ENCODE data around the gene IFITM1. TPM values are rescaled to one million over a fixed set of nuclear protein-coding genes. Genes with fewer than 3 reads are reported as not detected.

Gene IFITM1
- total and polyA plus RNA-seq, 9 of the 15 experiments (the other 6 are each of a cell fraction or from before 2014, with no cell fraction given) = 691 to 5,579 (median 974) TPM

DNA sequence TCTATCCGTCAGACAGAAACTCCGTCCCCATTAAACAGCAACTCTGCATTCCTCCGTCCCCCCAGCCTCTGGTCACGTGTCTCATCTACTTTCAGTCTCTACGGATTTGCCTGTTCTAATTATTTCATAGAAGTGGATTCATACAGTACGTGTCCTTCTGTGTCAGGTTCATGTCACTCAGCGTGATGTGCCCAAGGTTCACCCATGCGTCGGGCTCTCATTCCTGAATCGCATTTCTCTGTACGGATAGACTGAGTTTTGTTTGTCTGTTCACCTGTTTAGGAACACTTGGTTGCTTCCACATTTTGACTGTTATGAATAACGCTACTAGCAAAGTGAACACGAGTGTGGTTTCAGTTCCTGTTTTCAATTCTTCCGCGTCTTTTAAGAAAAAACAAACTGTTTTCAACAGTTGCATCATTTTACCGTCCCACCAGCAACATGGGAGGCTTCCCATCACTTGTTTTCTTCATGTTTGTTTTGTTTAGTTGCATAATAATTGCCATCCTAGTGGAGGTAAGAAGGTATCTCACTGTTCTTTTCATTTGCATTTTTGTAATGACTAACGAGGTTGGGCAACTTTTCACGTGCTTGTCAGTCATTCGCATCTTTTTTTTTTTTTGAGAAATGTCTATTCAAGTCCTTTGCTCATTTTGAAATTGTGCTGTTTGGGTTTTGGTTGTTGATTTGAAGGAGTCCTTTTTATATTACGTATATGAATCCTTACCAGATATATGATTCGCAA, 44.5 kb upstream of the IFITM1 start (continued):
- TF ChIP-seq, protein P1, sequence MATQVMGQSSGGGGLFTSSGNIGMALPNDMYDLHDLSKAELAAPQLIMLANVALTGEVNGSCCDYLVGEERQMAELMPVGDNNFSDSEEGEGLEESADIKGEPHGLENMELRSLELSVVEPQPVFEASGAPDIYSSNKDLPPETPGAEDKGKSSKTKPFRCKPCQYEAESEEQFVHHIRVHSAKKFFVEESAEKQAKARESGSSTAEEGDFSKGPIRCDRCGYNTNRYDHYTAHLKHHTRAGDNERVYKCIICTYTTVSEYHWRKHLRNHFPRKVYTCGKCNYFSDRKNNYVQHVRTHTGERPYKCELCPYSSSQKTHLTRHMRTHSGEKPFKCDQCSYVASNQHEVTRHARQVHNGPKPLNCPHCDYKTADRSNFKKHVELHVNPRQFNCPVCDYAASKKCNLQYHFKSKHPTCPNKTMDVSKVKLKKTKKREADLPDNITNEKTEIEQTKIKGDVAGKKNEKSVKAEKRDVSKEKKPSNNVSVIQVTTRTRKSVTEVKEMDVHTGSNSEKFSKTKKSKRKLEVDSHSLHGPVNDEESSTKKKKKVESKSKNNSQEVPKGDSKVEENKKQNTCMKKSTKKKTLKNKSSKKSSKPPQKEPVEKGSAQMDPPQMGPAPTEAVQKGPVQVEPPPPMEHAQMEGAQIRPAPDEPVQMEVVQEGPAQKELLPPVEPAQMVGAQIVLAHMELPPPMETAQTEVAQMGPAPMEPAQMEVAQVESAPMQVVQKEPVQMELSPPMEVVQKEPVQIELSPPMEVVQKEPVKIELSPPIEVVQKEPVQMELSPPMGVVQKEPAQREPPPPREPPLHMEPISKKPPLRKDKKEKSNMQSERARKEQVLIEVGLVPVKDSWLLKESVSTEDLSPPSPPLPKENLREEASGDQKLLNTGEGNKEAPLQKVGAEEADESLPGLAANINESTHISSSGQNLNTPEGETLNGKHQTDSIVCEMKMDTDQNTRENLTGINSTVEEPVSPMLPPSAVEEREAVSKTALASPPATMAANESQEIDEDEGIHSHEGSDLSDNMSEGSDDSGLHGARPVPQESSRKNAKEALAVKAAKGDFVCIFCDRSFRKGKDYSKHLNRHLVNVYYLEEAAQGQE (IDR thresholded peaks at IDR 0.05; ENCODE audit: borderline replicate concordance) = 0 out of 2 replicates have a peak, but pooled peaks have one; percentile 16
- TF ChIP-seq, protein P1 (CRISPR knock-in tag; IDR thresholded peaks at IDR 0.05; ENCODE audit: low read depth) = no peak
- TF ChIP-seq NFE2 (IDR thresholded peaks at IDR 0.05; ENCODE audit: low read depth) (no peak), MBD2 (IDR thresholded peaks at IDR 0.05; ENCODE audit: borderline replicate concordance, low read depth) (0 out of 2 replicates have a peak, but pooled peaks have one; percentile 20), ZNF143 (CRISPR knock-in tag; IDR thresholded peaks at IDR 0.05) (no peak), PHB (CRISPR knock-in tag; IDR thresholded peaks at IDR 0.05) (no peak), HDAC8 (tag; IDR thresholded peaks at IDR 0.05) (no peak), MYBL2 (IDR thresholded peaks at IDR 0.05; ENCODE audit: low read depth) (peak; percentile 71), MYBL2 (CRISPR knock-in tag; IDR thresholded peaks at IDR 0.05; ENCODE audit: borderline replicate concordance) (no peak), ZC3H11A (IDR thresholded peaks at IDR 0.05; ENCODE audit: low read depth, low read length) (no peak), SLC30A9 (CRISPR knock-in tag; IDR thresholded peaks at IDR 0.05) (no peak), ZNF134 (CRISPR knock-in tag; conservative IDR thresholded peaks at IDR 0.05) (peak; percentile 15; the same call in 1 of the 2 replicates), MYC (IDR thresholded peaks at IDR 0.05; ENCODE audit: low read depth, low read length) (peak; percentile 88), MYC (CRISPR knock-in tag; IDR thresholded peaks at IDR 0.05; ENCODE audit: borderline replicate concordance, low read depth) (no peak), SUPT5H (IDR thresholded peaks at IDR 0.05) (no peak), MCM7 (IDR thresholded peaks at IDR 0.05) (no peak)
- TF ChIP-seq, protein P2, sequence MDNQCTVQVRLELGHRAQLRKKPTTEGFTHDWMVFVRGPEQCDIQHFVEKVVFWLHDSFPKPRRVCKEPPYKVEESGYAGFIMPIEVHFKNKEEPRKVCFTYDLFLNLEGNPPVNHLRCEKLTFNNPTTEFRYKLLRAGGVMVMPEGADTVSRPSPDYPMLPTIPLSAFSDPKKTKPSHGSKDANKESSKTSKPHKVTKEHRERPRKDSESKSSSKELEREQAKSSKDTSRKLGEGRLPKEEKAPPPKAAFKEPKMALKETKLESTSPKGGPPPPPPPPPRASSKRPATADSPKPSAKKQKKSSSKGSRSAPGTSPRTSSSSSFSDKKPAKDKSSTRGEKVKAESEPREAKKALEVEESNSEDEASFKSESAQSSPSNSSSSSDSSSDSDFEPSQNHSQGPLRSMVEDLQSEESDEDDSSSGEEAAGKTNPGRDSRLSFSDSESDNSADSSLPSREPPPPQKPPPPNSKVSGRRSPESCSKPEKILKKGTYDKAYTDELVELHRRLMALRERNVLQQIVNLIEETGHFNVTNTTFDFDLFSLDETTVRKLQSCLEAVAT (IDR thresholded peaks at IDR 0.05) = peak; percentile 12 to 15; a peak in 1 of 4 replicates
- TF ChIP-seq, protein P3, sequence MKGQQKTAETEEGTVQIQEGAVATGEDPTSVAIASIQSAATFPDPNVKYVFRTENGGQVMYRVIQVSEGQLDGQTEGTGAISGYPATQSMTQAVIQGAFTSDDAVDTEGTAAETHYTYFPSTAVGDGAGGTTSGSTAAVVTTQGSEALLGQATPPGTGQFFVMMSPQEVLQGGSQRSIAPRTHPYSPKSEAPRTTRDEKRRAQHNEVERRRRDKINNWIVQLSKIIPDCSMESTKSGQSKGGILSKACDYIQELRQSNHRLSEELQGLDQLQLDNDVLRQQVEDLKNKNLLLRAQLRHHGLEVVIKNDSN (CRISPR knock-in tag; IDR thresholded peaks at IDR 0.05) = peak; percentile 89

All from K562 (cell line).